Urothelium cell line (cell line): ENCODE results near the gene PRG2.
"Not testable (repeated sequence)": the region's sequence is repeated elsewhere in the genome, so short reads cannot be mapped to it uniquely, and the experiment has no call there.

Experiments
- DNase-seq: peaks from one replicate; pipeline ENCODE4 v3.0.0; 2011; ENCODE audit warnings: low spot score, mixed read lengths
- FAIRE-seq: peaks from 2 replicates; lab custom pipeline; 2011; peaks lifted over from hg19 to GRCh38; lab: Jason Lieb, UNC

PRG2 gene

GRCh38 chr11:57421805-57422204, 31.4 kb upstream of the PRG2 start:
- no peak for FAIRE-seq
- DNase-seq = no peak

- no peak for DNase-seq
- FAIRE-seq = no peak
Observed at GRCh38 chr11:57421066-57421465, 30.6 kb upstream of the PRG2 start.

- no peak for FAIRE-seq
Observed at GRCh38 chr11:57419146-57419545, 28.7 kb upstream of the PRG2 start.

GRCh38 chr11:57418131-57418530, 27.7 kb upstream of the PRG2 start:
- DNase-seq = no peak
- no peak for FAIRE-seq

More at GRCh38 chr11:57419146-57419545, 28.7 kb upstream of the PRG2 start:
- no peak for DNase-seq

GRCh38 chr11:57417056-57417455, 26.6 kb upstream of the PRG2 start:
- DNase-seq = no peak
- FAIRE-seq = no peak

- FAIRE-seq = no peak
- no peak for DNase-seq
Observed at GRCh38 chr11:57416436-57416835, 26.0 kb upstream of the PRG2 start.

GRCh38 chr11:57414612-57415212, 24.3 kb upstream of the PRG2 start:
- DNase-seq (no peak), FAIRE-seq (no peak)

GRCh38 chr11:57413681-57414080, 23.2 kb upstream of the PRG2 start:
- DNase-seq (no peak), FAIRE-seq (no peak)

GRCh38 chr11:57410287-57410686, 19.8 kb upstream of the PRG2 start:
- no peak for FAIRE-seq
- no peak for DNase-seq

- DNase-seq = no peak
- no peak for FAIRE-seq
Observed at GRCh38 chr11:57409321-57410100, 19.1 kb upstream of the PRG2 start.

GRCh38 chr11:57408771-57409170, 18.3 kb upstream of the PRG2 start:
- FAIRE-seq = no peak
- no peak for DNase-seq

- DNase-seq (no peak), FAIRE-seq (no peak)
Observed at GRCh38 chr11:57407941-57408475, 17.6 kb upstream of the PRG2 start.

GRCh38 chr11:57407010-57407920, 16.8 kb upstream of the PRG2 start:
- DNase-seq (no peak), FAIRE-seq (peak; percentile 32)

- FAIRE-seq = no peak
- DNase-seq = no peak
Observed at GRCh38 chr11:57406337-57406904, 16.0 kb upstream of the PRG2 start.

- FAIRE-seq (no peak), DNase-seq (no peak)
Observed at GRCh38 chr11:57405271-57405860, 14.9 kb upstream of the PRG2 start.

GRCh38 chr11:57403802-57404147, 13.3 kb upstream of the PRG2 start:
- FAIRE-seq = no peak
- no peak for DNase-seq

GRCh38 chr11:57403003-57403801, 12.8 kb upstream of the PRG2 start:
- DNase-seq, FAIRE-seq: not testable (repeated sequence)

GRCh38 chr11:57402188-57403002, 11.9 kb upstream of the PRG2 start:
- FAIRE-seq (no peak), DNase-seq (peak; percentile 51)
